GM19351 (cell line): ENCODE results near the gene MGAT5B.

Experiments used
- ATAC-seq: cut with Tn5 transposase; IDR thresholded peaks from one replicate; pipeline ENCODE4 v1.9.1; 2021; ENCODE audit warnings: mild to moderate bottlenecking, moderate library complexity; ENCODE audit not compliant: unreplicated experiment

MGAT5B gene

GRCh38 chr17:76924345-76925342 lies 56.4 kb downstream of the MGAT5B start:
- ATAC-seq = no peak

- ATAC-seq = no peak
Measured at GRCh38 chr17:76925441-76925891, 57.3 kb downstream of the MGAT5B start.

- ATAC-seq = no peak
Measured at GRCh38 chr17:76926237-76926866, 58.1 kb downstream of the MGAT5B start.

- no peak for ATAC-seq
Measured at GRCh38 chr17:76927577-76927976, 59.4 kb downstream of the MGAT5B start.

- no peak for ATAC-seq
Measured at GRCh38 chr17:76927982-76928381, 59.8 kb downstream of the MGAT5B start.

GRCh38 chr17:76929148-76929547 lies 60.9 kb downstream of the MGAT5B start:
- no peak for ATAC-seq

GRCh38 chr17:76929601-76930000 lies 61.4 kb downstream of the MGAT5B start:
- ATAC-seq = no peak

GRCh38 chr17:76930107-76930506 lies 61.9 kb downstream of the MGAT5B start:
- no peak for ATAC-seq

- no peak for ATAC-seq
Measured at GRCh38 chr17:76932402-76933333, 64.5 kb downstream of the MGAT5B start.

- ATAC-seq = no peak
Measured at GRCh38 chr17:76934561-76935320, 66.5 kb downstream of the MGAT5B start.

GRCh38 chr17:76935331-76935730 lies 67.1 kb downstream of the MGAT5B start:
- ATAC-seq = no peak

GRCh38 chr17:76937238-76937637 lies 69.0 kb downstream of the MGAT5B start:
- ATAC-seq = no peak

- no peak for ATAC-seq
Measured at GRCh38 chr17:76938009-76938408, 69.8 kb downstream of the MGAT5B start.

GRCh38 chr17:76940295-76940694 lies 72.1 kb downstream of the MGAT5B start:
- ATAC-seq = no peak

- ATAC-seq = no peak
Measured at GRCh38 chr17:76940738-76941350, 72.6 kb downstream of the MGAT5B start.

GRCh38 chr17:76943202-76943601 lies 75.0 kb downstream of the MGAT5B start:
- ATAC-seq = no peak

GRCh38 chr17:76943781-76944213 lies 75.6 kb downstream of the MGAT5B start:
- no peak for ATAC-seq

GRCh38 chr17:76944477-76944876 lies 76.3 kb downstream of the MGAT5B start:
- no peak for ATAC-seq

- ATAC-seq = no peak
Measured at GRCh38 chr17:76946111-76946771, 78.0 kb downstream of the MGAT5B start.
